Psoas muscle (tissue), 8 donors: ENCODE data around the gene HSD17B12. TPM values are rescaled to one million over a fixed set of nuclear protein-coding genes. Genes with fewer than 3 reads are reported as not detected.

Experiments used
- ATAC-seq, 4 donors: fragments of 200-7000 bp; cut with Tn5 transposase; one replicate each; pipeline ENCODE4 v1.9.1; 2020; ENCODE audit warnings: moderate library complexity in 3 of 4, mild to moderate bottlenecking in 2 of 4
- DNase-seq, 2 donors: peaks; one replicate each; pipeline ENCODE4 v3.0.0-alpha.2; 2020
- H3K27ac ChIP-seq: fragments of 200-600 bp; one replicate; pipeline ENCODE4 v1.8.0; 2022
- H3K27me3 ChIP-seq, 3 donors: fragments of 200-600 bp in 1 of 3; one replicate each; pipeline versions ENCODE4 v1.6.1 to v1.8.0; 2013 to 2022; ENCODE audit warnings: low read length in 2 of 3, mild to moderate bottlenecking in 2 of 3, moderate library complexity in 1 of 3; ENCODE audit not compliant: insufficient read depth in 3 of 3
- H3K36me3 ChIP-seq, 2 donors: fragments of 200-600 bp in 1 of 2; one replicate each; pipeline versions ENCODE4 v1.6.1 to v1.8.0; 2013 to 2022; ENCODE audit warnings: low read depth in 1 of 2, mild to moderate bottlenecking in 1 of 2, moderate library complexity in 1 of 2; ENCODE audit not compliant: insufficient read depth in 1 of 2
- H3K4me1 ChIP-seq: fragments of 200-600 bp; one replicate; pipeline ENCODE4 v1.8.0; 2022
- H3K4me3 ChIP-seq: fragments of 200-600 bp; one replicate; pipeline ENCODE4 v1.8.0; 2022; ENCODE audit warnings: mild to moderate bottlenecking
- H3K9me3 ChIP-seq: fragments of 200-600 bp; one replicate; pipeline ENCODE4 v1.8.0; 2022
- WGBS, 3 donors: extraction: QIAGEN DNeasy Blood & Tissue Kit; methylation state at CpG; one replicate each; pipeline versions ENCODE4 v1.1.6 to v1.1.7; 2013; 5-methylcytosine and 5-hydroxymethylcytosine counted together
- intact Hi-C, 2 donors: fragments of 100-400 bp; cut with DNase I; formaldehyde crosslinking; loops; one replicate each; pipeline versions ENCODE4 v1.11.0 to v1.14.2; 2022
- polyA plus RNA-seq, 3 donors: library from polyadenylated mRNA; stranded (reverse); fragments of 200-250 nt; gene quantifications; one replicate each; pipeline ENCODE4 v1.2.3, GENCODE V29; 2013
- total RNA-seq, 4 donors: library from RNA; stranded (reverse); fragmentation: NEBNext Ultra II Directional in 2 of 4; extraction: Animal tissue kit (Norgen Biotek cat#: 25700) in 2 of 4; gene quantifications; one replicate each; pipeline versions ENCODE4 v1.2.1 to v1.2.4, GENCODE V29; 2021 to 2023
- TF ChIP-seq, protein P1 (sequence below): fragments of 200-600 bp; IDR thresholded peaks from one replicate; pipeline ENCODE4 v1.8.0; 2022; ENCODE audit warnings: antibody characterized with exemption
- donor health status: healthy with polysubstance abuse.
- donor health status: DM: no; HTN: no; CAD: no; lungs with moderate emphysema.
- donor health status: Bipolar disorder and iron deficiency.
- donor health status: healthy.
- donor health status: DM: yes; HTN: yes; CAD: no.
- donor health status: DM: no; HTN: no; CAD: no.
- donor health status: DM: no; HTN: no; CAD: no.
- donor health status: DM: yes; HTN: yes; CAD: no.

HSD17B12 gene
- total and polyA plus RNA-seq, 7 donors: 29.2 to 82.0 (median 45.0) TPM

DNA sequence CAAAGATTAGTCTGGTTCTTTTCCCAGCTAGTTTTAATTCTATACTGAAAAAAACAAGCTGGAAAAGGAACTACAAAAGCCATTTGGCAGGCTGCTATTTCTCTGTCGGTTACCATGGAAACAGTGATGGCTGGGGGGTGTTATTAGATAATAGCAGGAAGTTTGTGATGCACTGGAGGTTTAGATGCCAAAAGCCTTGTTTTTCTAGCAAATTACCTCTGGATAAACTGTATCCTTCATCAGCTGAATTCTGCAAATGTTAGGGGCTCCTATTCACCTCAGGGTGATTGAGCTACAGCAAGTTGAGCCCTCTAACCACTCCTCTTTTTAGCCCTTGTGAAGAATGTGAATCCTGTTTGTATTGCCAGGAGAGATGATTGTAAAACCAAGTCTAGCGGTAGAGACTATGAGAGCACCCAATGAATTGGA is 225.3 kb downstream of the HSD17B12 start:
- no peaks in the 10 kb centered on the region for H3K9me3 ChIP-seq

More for the DNA sequence above, 225.3 kb downstream of the HSD17B12 start:
- Histone ChIP-seq H3K4me3 (no peak overlapping the region), H3K27me3 (no peaks in the 10 kb centered on the region), H3K36me3 (peaks cover 0 to 53% of the 10 kb centered on the region in 2 donors), H3K4me1 (peaks cover 21% of the 10 kb centered on the region), H3K27ac (peak overlapping the region; percentile 11)
- no peak for DNase-seq
- TF ChIP-seq, protein P1, sequence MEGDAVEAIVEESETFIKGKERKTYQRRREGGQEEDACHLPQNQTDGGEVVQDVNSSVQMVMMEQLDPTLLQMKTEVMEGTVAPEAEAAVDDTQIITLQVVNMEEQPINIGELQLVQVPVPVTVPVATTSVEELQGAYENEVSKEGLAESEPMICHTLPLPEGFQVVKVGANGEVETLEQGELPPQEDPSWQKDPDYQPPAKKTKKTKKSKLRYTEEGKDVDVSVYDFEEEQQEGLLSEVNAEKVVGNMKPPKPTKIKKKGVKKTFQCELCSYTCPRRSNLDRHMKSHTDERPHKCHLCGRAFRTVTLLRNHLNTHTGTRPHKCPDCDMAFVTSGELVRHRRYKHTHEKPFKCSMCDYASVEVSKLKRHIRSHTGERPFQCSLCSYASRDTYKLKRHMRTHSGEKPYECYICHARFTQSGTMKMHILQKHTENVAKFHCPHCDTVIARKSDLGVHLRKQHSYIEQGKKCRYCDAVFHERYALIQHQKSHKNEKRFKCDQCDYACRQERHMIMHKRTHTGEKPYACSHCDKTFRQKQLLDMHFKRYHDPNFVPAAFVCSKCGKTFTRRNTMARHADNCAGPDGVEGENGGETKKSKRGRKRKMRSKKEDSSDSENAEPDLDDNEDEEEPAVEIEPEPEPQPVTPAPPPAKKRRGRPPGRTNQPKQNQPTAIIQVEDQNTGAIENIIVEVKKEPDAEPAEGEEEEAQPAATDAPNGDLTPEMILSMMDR: no peak
- no peak for ATAC-seq
- intact Hi-C loops: loop anchor here in 1 of 2 donors (5.0 kb wide), 1 partner anchor 36 kb away; the partner anchor contains the start of gene C11orf96
- WGBS, 3 donors: 60 to 74% (median 65%) methylated on average over 2 of the region's 2 CpGs

Other genes with a start within 250 kb of the HSD17B12 start
- 10 to 100 TPM; 27.4 to 43.1 (median 37.9) TPM for gene ALKBH3, start 200.1 kb downstream of the HSD17B12 start, total RNA-seq
- gene ALKBH3, start 200.1 kb downstream of the HSD17B12 start, polyA plus RNA-seq: 10 to 100 TPM; 28.3 to 47.1 (median 28.8) TPM